G401.6 (cell line): ENCODE data around the gene NBDY.

Experiments used
- FAIRE-seq: peaks from 2 replicates; lab custom pipeline; 2012; peaks lifted over from hg19 to GRCh38; lab: Jason Lieb, UNC

Gene NBDY

GRCh38 chrX:56786889-56787733 lies 58.1 kb downstream of the NBDY start:
- FAIRE-seq = no peak

GRCh38 chrX:56787734-56788152 lies 58.7 kb downstream of the NBDY start:
- FAIRE-seq = no peak

GRCh38 chrX:56788229-56788628 lies 59.2 kb downstream of the NBDY start:
- no peak for FAIRE-seq

- FAIRE-seq = no peak
These were observed 59.7 kb downstream of the NBDY start for GRCh38 chrX:56788717-56789122.

- no peak for FAIRE-seq
These were observed 60.6 kb downstream of the NBDY start for GRCh38 chrX:56789518-56790070.

GRCh38 chrX:56790778-56791177 lies 61.7 kb downstream of the NBDY start:
- FAIRE-seq = no peak

GRCh38 chrX:56791456-56791855 lies 62.4 kb downstream of the NBDY start:
- no peak for FAIRE-seq

GRCh38 chrX:56792270-56793111 lies 63.4 kb downstream of the NBDY start:
- no peak for FAIRE-seq

- no peak for FAIRE-seq
These were observed 64.0 kb downstream of the NBDY start for GRCh38 chrX:56793112-56793430.

- FAIRE-seq = no peak
These were observed 64.7 kb downstream of the NBDY start for GRCh38 chrX:56793521-56794320.

- FAIRE-seq = no peak
These were observed 65.6 kb downstream of the NBDY start for GRCh38 chrX:56794404-56795230.

GRCh38 chrX:56795309-56795868 lies 66.3 kb downstream of the NBDY start:
- no peak for FAIRE-seq

GRCh38 chrX:56796641-56797395 lies 67.8 kb downstream of the NBDY start:
- no peak for FAIRE-seq

GRCh38 chrX:56797574-56798338 lies 68.7 kb downstream of the NBDY start:
- no peak for FAIRE-seq

GRCh38 chrX:56798339-56798711 lies 69.3 kb downstream of the NBDY start:
- FAIRE-seq = no peak

GRCh38 chrX:56798866-56799758 lies 70.1 kb downstream of the NBDY start:
- FAIRE-seq = no peak

- FAIRE-seq = no peak
These were observed 71.3 kb downstream of the NBDY start for GRCh38 chrX:56800307-56800706.

- no peak for FAIRE-seq
These were observed 71.8 kb downstream of the NBDY start for GRCh38 chrX:56800801-56801200.

GRCh38 chrX:56802428-56802827 lies 73.4 kb downstream of the NBDY start:
- FAIRE-seq = no peak
